HUES48 (cell line): ENCODE data around the gene NR3C1.

Experiments
- H3K27ac ChIP-seq: one replicate; pipeline ENCODE4 v1.7.0; 2013; ENCODE audit warnings: low read depth, low read length, inconsistent platforms
- H3K27me3 ChIP-seq: 2 replicates; pipeline ENCODE4 v1.6.1; 2013; ENCODE audit warnings: mild to moderate bottlenecking, low read length; ENCODE audit not compliant: control insufficient read depth, insufficient read depth
- H3K36me3 ChIP-seq: 2 replicates; pipeline ENCODE4 v1.6.1; 2013; ENCODE audit warnings: low read length; ENCODE audit not compliant: control insufficient read depth, insufficient read depth
- H3K4me1 ChIP-seq: 2 replicates; pipeline ENCODE4 v1.6.1; 2013; ENCODE audit warnings: mild to moderate bottlenecking, low read length; ENCODE audit not compliant: control insufficient read depth, insufficient read depth
- H3K4me3 ChIP-seq: 2 replicates; pipeline ENCODE4 v1.5.1; 2013; ENCODE audit warnings: mild to moderate bottlenecking, low read depth, low read length
- H3K9ac ChIP-seq: 2 replicates; pipeline ENCODE4 v1.6.1; 2013; ENCODE audit warnings: mild to moderate bottlenecking, low read depth, low read length, moderate library complexity
- H3K9me3 ChIP-seq: 2 replicates; pipeline ENCODE4 v1.6.1; 2013; ENCODE audit warnings: low read length; ENCODE audit not compliant: control insufficient read depth, insufficient read depth

Gene NR3C1

GRCh38 chr5:143376911-143377813, 26.3 kb downstream of the NR3C1 start:
- H3K9ac ChIP-seq, result peak overlapping the region; percentile 30; the same call in 1 of the 2 replicates
- H3K4me1 ChIP-seq, result peaks cover 21% of the 10 kb centered on the region
- H3K4me3 ChIP-seq, result no peak overlapping the region; the same call in 1 of the 2 replicates
- H3K27ac ChIP-seq, result peak overlapping the region; percentile 58
- H3K36me3 ChIP-seq, result no peaks in the 10 kb centered on the region
- H3K9me3 ChIP-seq, result peaks cover 2% of the 10 kb centered on the region; the same call in 1 of the 2 replicates
- 0 out of 2 replicates have a peak, but pooled peaks cover 3% of the 10 kb centered on the region for H3K27me3 ChIP-seq

GRCh38 chr5:143376195-143376779, 27.2 kb downstream of the NR3C1 start:
- Histone ChIP-seq H3K27me3 (no peaks in the 10 kb centered on the region), H3K9me3 (no peaks in the 10 kb centered on the region), H3K4me3 (no peak overlapping the region), H3K4me1 (peaks cover 21% of the 10 kb centered on the region), H3K9ac (no peak overlapping the region), H3K36me3 (no peaks in the 10 kb centered on the region), H3K27ac (peak overlapping the region; percentile 58)

GRCh38 chr5:143374496-143375217, 28.8 kb downstream of the NR3C1 start:
- Histone ChIP-seq H3K4me1 (peaks cover 21% of the 10 kb centered on the region), H3K27me3 (no peaks in the 10 kb centered on the region), H3K36me3 (no peaks in the 10 kb centered on the region), H3K4me3 (no peak overlapping the region), H3K27ac (no peak overlapping the region), H3K9me3 (no peaks in the 10 kb centered on the region), H3K9ac (no peak overlapping the region)

GRCh38 chr5:143373076-143373475, 30.4 kb downstream of the NR3C1 start:
- Histone ChIP-seq H3K4me1 (peaks cover 16% of the 10 kb centered on the region), H3K36me3 (no peaks in the 10 kb centered on the region), H3K27me3 (no peaks in the 10 kb centered on the region), H3K4me3 (no peak overlapping the region), H3K9ac (no peak overlapping the region), H3K9me3 (no peaks in the 10 kb centered on the region), H3K27ac (no peak overlapping the region)

GRCh38 chr5:143372187-143372829, 31.2 kb downstream of the NR3C1 start:
- no peak overlapping the region for H3K4me3 ChIP-seq
- H3K27ac ChIP-seq, result no peak overlapping the region
- no peaks in the 10 kb centered on the region for H3K9me3 ChIP-seq
- H3K27me3 ChIP-seq, result no peaks in the 10 kb centered on the region
- no peak overlapping the region for H3K9ac ChIP-seq
- H3K4me1 ChIP-seq, result peaks cover 12% of the 10 kb centered on the region
- H3K36me3 ChIP-seq, result no peaks in the 10 kb centered on the region

- Histone ChIP-seq H3K4me3 (no peak overlapping the region), H3K27ac (no peak overlapping the region), H3K4me1 (no peaks in the 10 kb centered on the region), H3K9ac (no peak overlapping the region), H3K9me3 (no peaks in the 10 kb centered on the region), H3K36me3 (no peaks in the 10 kb centered on the region), H3K27me3 (no peaks in the 10 kb centered on the region)
These were observed 33.0 kb downstream of the NR3C1 start for GRCh38 chr5:143370440-143370839.

GRCh38 chr5:143364061-143364460, 39.4 kb downstream of the NR3C1 start:
- no peaks in the 10 kb centered on the region for H3K36me3 ChIP-seq
- no peak overlapping the region for H3K4me3 ChIP-seq
- H3K4me1 ChIP-seq, result peaks cover 21% of the 10 kb centered on the region
- H3K9me3 ChIP-seq, result no peaks in the 10 kb centered on the region
- H3K9ac ChIP-seq, result no peak overlapping the region
- no peak overlapping the region for H3K27ac ChIP-seq
- no peaks in the 10 kb centered on the region for H3K27me3 ChIP-seq

GRCh38 chr5:143362664-143363227, 40.7 kb downstream of the NR3C1 start:
- Histone ChIP-seq H3K27ac (no peak overlapping the region), H3K4me1 (peaks cover 21% of the 10 kb centered on the region), H3K9me3 (no peaks in the 10 kb centered on the region), H3K4me3 (no peak overlapping the region), H3K27me3 (no peaks in the 10 kb centered on the region), H3K36me3 (no peaks in the 10 kb centered on the region), H3K9ac (no peak overlapping the region)

GRCh38 chr5:143361438-143361837, 42.0 kb downstream of the NR3C1 start:
- no peak overlapping the region for H3K4me3 ChIP-seq
- no peak overlapping the region for H3K27ac ChIP-seq
- H3K36me3 ChIP-seq, result no peaks in the 10 kb centered on the region
- no peaks in the 10 kb centered on the region for H3K9me3 ChIP-seq
- peaks cover 21% of the 10 kb centered on the region for H3K4me1 ChIP-seq
- no peaks in the 10 kb centered on the region for H3K27me3 ChIP-seq
- no peak overlapping the region for H3K9ac ChIP-seq

GRCh38 chr5:143360755-143361154, 42.7 kb downstream of the NR3C1 start:
- H3K4me1 ChIP-seq, result peaks cover 21% of the 10 kb centered on the region
- no peak overlapping the region for H3K27ac ChIP-seq

More at GRCh38 chr5:143360755-143361154, 42.7 kb downstream of the NR3C1 start:
- H3K9me3 ChIP-seq, result no peaks in the 10 kb centered on the region
- H3K4me3 ChIP-seq, result no peak overlapping the region
- no peak overlapping the region for H3K9ac ChIP-seq
- H3K36me3 ChIP-seq, result no peaks in the 10 kb centered on the region
- no peaks in the 10 kb centered on the region for H3K27me3 ChIP-seq
